Stimulated activated CD4-positive, alpha-beta T cell treated with anti-CD3 and anti-CD28 coated beads, TNF-alpha, amount 100 ng/mL, for 1 hour (primary cell): ENCODE measurements around the gene KLF13.

ENCODE experiments used
- DNase-seq, 3 donors: peaks; one replicate each; pipeline ENCODE4 v3.0.0-alpha.2; 2020; ENCODE audit warnings: low read depth in 3 of 3, low spot score in 1 of 3

The KLF13 gene

DNA sequence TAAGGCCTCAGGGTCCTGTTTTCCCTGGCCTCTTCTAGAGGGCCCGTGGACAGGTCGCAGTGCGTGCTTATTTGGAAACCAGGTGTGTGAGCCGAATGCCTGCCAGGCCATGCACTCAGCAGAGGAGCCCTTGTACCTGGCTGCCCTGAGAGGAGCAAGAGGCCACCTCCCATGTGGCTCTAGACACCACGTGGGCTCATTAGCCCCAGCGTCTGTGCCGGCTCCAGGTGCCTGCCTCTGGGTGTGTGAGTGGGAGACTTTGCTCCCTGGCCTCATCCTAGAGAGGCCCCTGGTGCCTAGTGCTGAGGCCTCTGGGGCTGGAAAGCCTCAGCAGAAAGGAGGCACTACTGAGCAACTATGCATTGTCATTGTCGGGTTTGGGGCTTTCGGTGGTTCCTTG, 50.4 kb downstream of the KLF13 start:
- DNase-seq, result no peak

DNA sequence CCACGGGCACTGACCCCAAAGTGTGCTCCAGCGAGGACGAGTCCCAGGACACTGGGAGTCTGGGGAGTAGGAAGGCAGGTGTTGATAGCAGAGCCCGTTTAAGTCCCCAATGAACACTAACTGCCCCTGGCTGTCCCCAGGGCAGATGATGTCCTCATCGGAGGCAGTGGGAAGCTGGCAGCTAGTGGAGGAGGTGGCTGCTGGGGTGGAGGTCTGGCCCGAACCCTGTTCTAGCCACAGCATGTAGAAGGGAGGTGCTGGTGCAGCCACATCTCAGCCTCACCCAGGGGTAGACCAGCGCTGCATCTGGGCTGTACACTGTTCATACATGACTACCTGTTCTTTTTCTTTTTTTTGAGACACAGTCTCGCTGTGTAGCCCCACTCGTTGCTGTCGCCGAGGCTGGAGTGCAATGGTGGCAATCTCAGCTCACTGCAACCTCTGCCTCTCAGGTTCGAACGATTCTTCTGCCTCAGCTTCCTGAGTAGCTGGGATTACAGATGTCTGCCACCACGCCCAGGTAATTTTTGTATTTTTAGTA, 51.8 kb downstream of the KLF13 start:
- DNase-seq, result no peak

DNA sequence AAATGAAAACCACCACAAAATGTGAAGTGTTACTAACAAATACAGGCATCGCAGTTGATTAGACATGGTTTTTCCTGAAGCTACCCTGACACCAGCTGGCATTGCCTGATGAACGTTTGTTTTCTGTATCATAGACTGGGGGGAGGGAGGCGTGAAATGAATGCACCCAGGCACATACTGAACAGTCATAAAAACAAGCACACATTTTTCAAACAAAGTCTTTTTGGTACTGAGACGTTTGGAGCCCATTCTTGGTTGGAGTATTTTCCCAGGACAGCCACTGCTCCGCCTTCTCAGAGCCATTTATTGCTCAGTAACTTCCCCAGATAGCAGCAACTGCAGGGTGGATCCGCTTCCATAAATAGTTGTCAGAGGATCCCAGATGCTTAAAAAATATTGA, 52.4 kb downstream of the KLF13 start:
- DNase-seq, result no peak

DNA sequence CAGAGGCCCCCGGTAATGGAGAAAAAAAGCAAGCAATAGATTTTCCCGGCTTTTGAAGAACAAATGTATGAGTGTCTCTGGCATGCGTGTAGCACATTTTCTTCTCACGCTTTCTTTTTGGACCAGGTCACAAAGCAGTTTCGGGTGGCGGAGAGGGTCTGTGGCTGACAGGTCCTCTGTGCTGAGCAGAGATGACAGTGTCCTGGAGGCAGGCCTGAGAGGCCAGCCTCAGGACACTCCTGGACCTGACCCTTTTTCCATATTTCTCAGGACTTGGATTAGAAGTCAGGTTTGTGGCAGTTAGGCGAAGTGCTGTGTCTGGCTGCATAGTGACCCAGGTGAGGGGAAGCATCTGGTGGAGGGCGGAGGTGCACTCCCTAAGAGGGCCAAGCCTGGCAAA, 52.9 kb downstream of the KLF13 start:
- no peak for DNase-seq

- no peak for DNase-seq
Measured at GRCh38 chr15:31381801-31382712, 55.4 kb downstream of the KLF13 start.

GRCh38 chr15:31382713-31383045, 56.0 kb downstream of the KLF13 start:
- DNase-seq, result no peak

GRCh38 chr15:31383139-31383538, 56.5 kb downstream of the KLF13 start:
- DNase-seq, result no peak

GRCh38 chr15:31384568-31384967, 57.9 kb downstream of the KLF13 start:
- DNase-seq, result no peak

- DNase-seq, result no peak
Measured at GRCh38 chr15:31385736-31386135, 59.1 kb downstream of the KLF13 start.

- DNase-seq, result no peak
Measured at GRCh38 chr15:31387092-31387478, 60.5 kb downstream of the KLF13 start.

DNA sequence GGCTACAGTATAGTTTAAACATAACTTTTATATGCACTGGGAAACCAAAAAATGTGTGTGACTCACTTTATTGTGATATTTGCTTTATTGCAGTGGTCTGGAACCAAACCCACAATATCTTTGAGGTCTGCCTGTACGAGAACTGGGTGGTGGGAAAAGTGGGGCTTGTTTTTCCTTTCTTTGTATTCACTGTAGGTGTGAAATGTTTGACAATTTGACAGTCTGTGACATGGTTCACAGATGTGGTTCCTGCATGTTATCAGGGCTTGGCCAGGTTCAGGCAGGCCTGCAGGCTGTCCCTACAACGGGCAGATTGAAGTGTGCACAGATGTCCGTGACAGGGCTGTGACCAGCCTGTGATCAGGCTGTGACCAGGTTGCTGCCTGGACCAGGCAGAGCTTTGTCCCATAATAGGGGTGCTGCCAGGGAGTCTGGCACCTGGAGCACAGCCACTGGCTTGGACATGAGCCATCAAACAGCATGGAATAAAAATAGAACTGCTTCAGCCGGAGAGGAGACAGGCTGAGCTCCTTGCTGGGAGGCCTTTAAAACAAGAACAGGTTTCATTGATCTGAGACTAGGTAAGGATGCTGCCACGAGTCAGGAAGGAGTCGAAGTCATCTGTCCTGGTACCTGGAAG, 61.0 kb downstream of the KLF13 start:
- DNase-seq, result no peak

- DNase-seq, result no peak
Measured at GRCh38 chr15:31389576-31389975, 62.9 kb downstream of the KLF13 start.

DNA sequence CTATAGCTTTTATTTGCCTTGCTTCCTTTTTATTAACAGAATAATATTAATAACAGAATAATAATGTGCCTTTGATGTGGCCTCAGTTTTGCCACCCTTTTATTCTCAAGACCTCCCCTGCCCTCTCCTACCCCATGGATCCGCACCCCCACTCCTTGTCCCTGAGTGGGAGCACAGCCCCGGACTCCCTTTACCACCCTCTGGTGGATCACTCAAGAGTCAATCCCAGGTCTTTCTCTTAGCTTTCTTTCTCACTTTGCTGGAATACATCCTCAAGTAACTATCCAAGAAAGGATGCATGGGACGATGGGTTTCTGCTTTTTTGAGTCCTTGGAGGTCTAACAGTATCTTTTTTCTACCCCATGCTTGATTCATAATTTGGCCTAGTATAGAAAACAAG, 63.4 kb downstream of the KLF13 start:
- no peak for DNase-seq

GRCh38 chr15:31390777-31391486, 64.3 kb downstream of the KLF13 start:
- no peak for DNase-seq

DNA sequence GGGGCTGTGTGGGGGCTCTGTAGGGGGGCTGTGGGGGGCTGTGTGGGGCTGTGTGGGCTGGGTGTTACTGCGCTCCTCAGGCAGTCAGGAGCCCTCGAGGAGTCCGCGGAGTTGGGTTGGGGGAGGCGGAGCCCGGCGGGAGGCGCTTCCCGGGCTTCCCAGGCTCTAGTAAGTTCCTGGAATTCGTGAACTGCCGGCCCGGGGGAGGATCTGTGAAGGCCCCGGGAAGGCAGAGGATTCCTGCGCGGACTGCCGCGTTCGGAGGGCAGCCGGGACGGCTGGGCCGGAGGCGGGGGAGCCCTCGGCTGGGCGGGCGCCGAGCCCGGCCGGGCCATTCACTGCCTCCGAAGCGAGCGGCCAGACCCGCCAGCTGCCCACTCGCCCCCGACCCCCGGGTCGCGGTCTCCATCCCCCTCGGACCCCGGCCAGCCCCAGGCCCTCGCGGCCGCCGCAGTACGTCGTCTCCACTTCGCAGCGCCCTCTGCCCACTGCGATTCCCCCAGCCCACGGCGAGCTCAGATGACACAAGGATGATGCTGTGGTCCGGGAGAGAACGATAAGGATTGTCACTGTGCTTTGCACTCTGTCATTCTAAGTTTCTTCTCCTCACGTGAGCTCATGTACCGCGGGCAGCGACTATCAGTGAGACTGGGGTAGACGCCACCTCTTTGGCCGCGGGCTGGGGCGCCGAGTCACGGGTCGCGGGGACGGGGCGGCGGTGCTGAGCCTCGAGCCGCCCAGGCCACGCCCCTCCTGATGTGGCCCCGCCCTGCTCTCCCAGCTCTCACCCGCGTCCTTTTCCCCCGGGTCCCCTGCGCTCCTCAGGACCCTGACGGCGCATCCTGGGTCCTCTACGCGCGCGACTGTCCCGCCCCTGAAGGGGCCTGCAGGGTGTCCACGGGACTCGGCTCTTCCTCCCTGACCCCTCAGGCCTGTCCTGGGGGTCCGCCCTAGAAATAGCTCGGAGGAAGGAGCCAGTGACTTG, 65.3 kb downstream of the KLF13 start:
- DNase-seq, result peak; percentile 64 to 74 (median 65)

DNA sequence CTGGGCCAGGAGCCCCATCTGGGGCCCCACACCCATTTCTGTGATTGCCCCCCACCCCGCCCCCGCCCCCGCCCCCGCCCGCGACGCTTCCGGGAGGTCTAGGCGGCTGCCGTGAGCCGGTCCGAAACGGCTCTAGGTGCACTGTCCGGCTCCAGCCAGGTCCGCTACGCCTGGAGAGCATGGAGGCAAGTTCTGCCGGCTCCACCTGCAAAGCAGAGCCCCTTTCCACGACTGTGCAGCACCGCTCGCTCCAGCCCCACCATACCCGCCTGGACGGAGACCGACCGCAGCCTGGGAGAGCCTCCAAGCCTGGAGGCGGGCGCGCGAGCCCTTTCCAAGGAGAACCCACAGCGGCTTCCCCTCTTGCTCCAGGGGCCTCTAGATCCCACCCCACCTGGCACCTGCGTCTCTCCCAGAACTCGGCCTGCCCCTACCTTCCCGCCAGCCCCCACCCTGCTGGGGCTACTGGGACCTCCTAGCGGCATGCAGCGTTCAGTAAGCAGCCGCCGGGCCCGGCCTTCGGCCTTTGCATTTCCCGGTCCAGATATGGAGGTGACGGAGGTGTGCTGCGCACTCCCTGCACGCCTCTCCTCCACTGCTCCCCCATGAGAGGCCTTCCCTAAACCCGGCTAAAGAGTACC, 66.2 kb downstream of the KLF13 start:
- no peak for DNase-seq

- no peak for DNase-seq
Measured at GRCh38 chr15:31393444-31394091, 66.9 kb downstream of the KLF13 start.

DNA sequence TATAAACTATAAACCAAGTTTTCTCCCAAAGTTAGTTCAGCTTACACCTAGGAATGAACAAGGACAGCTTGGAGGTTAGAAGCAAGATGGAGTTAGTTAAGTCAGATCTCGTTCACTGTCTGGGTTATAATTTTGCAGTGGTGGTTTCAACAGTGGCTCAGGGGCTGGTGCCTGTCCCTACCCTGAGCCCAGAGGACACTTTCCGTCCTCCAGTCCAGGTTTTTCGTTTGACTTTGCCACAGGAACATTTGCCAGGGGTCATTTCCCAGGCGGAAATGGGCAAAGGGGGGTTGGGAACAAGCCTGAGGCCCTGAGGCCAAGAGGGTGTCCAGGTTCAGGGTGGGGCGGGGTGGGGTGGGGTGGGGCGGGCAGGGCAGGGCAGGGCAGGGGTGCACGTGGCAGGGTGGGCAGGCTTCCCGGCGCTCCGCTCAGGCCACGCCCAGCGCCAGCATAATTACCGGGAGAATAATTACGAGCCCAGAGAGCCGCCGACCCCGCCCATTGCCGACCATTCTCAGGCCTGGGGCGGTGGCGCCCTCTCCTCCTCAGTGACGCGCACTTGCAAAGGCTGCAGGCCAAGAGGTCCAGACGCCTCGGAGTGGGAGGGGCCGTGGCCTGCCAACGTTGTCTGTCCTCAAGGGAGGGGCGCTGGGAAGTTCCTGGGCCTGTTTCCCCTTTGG, 70.4 kb downstream of the KLF13 start:
- DNase-seq, result no peak
